H1 (cell line): ENCODE measurements around the gene USH1C. TPM values are rescaled to one million over a fixed set of nuclear protein-coding genes. Genes with fewer than 3 reads are reported as not detected.

ENCODE experiments used
- CTCF ChIA-PET: fragments of 300-600 bp; sonication (Branson Sonifier 250); formaldehyde crosslinking; loops from one replicate; lab custom pipeline; 2021; ENCODE audit not compliant: partially characterized antibody; lab: Charles Lee
- POLR2A ChIA-PET: fragments of 300-600 bp; sonication (Branson Sonifier 250); formaldehyde crosslinking; loops from one replicate; lab custom pipeline; 2021; ENCODE audit warnings: inconsistent platforms; ENCODE audit not compliant: partially characterized antibody; lab: Charles Lee
- DNase-seq, 2 experiments: peaks; one replicate each; pipeline versions ENCODE4 v3.0.0 to v3.0.0-alpha.2; 2010 to 2022; ENCODE audit warnings: low spot score in 2 of 2, low read depth in 1 of 2, mixed read lengths in 1 of 2
- FAIRE-seq: peaks from 2 replicates; lab custom pipeline; 2011; peaks lifted over from hg19 to GRCh38; lab: Jason Lieb, UNC
- H2AFZ ChIP-seq: 2 replicates; pipeline ENCODE4 v1.8.1; 2012; ENCODE audit warnings: low read length, inconsistent platforms
- H2AK5ac ChIP-seq: 2 replicates; pipeline ENCODE4 v1.6.1; 2013; ENCODE audit warnings: low read depth, low read length
- H2BK120ac ChIP-seq: replicated peaks from 2 replicates; pipeline ENCODE3; 2013; ENCODE audit warnings: low read depth, low read length, inconsistent platforms
- H2BK12ac ChIP-seq: 2 replicates; pipeline ENCODE4 v1.6.1; 2013; ENCODE audit warnings: low read depth, low read length
- H2BK15ac ChIP-seq: 2 replicates; pipeline ENCODE4 v1.6.1; 2013; ENCODE audit warnings: low read length
- H2BK20ac ChIP-seq: 2 replicates; pipeline ENCODE4 v1.6.1; 2013; ENCODE audit warnings: low read length
- H2BK5ac ChIP-seq: 2 replicates; pipeline ENCODE4 v1.6.1; 2013; ENCODE audit warnings: low read depth, low read length
- H3K14ac ChIP-seq: 2 replicates; pipeline ENCODE4 v1.6.1; 2013; ENCODE audit warnings: inconsistent platforms; ENCODE audit not compliant: insufficient read length
- H3K18ac ChIP-seq: 2 replicates; pipeline ENCODE4 v1.6.1; 2013; ENCODE audit warnings: low read length; ENCODE audit errors: extremely low read depth
- H3K23ac ChIP-seq: 2 replicates; pipeline ENCODE4 v1.6.1; 2013; ENCODE audit warnings: inconsistent platforms; ENCODE audit not compliant: insufficient read length
- H3K23me2 ChIP-seq: 2 replicates; pipeline ENCODE4 v1.6.1; 2013; ENCODE audit warnings: low read depth, low read length
- H3K27ac ChIP-seq: 2 replicates; pipeline ENCODE4 v1.6.1; 2011; ENCODE audit warnings: low read depth, low read length, inconsistent platforms
- H3K27me3 ChIP-seq, 4 experiments: replicated peaks in 1 of 4; 1 replicate in 1 of 4; 2 replicates in 3 of 4; pipeline versions ENCODE4 v1.6.1 to v1.8.1; 2011 to 2013; ENCODE audit warnings: low read length in 3 of 4, mild to moderate bottlenecking in 3 of 4, inconsistent platforms in 2 of 4, mixed read lengths in 2 of 4, moderate library complexity in 1 of 4; ENCODE audit not compliant: control insufficient read depth in 3 of 4, insufficient read depth in 3 of 4; ENCODE audit errors: extremely low read depth in 1 of 4
- H3K36me3 ChIP-seq, 4 experiments: 2 replicates each; pipeline versions ENCODE4 v1.6.1 to v1.8.1; 2011 to 2013; ENCODE audit warnings: mild to moderate bottlenecking in 4 of 4, low read length in 3 of 4, moderate library complexity in 2 of 4, control low read depth in 1 of 4, inconsistent platforms in 1 of 4; ENCODE audit not compliant: insufficient read depth in 4 of 4, control insufficient read depth in 2 of 4
- H3K4ac ChIP-seq: replicated peaks from 2 replicates; pipeline ENCODE3; 2013; ENCODE audit warnings: low read length, low read depth, mixed read lengths, inconsistent platforms; ENCODE audit not compliant: insufficient read length
- H3K4me1 ChIP-seq, 4 experiments: replicated peaks in 1 of 4; 1 replicate in 1 of 4; 2 replicates in 3 of 4; pipeline versions ENCODE4 v1.6.1 to v1.8.1; 2011 to 2013; ENCODE audit warnings: low read length in 3 of 4, inconsistent platforms in 2 of 4, mixed read lengths in 1 of 4; ENCODE audit not compliant: insufficient read depth in 4 of 4, control insufficient read depth in 3 of 4
- H3K4me2 ChIP-seq, 2 experiments: 2 replicates each; pipeline versions ENCODE4 v1.6.1 to v1.8.1; 2011 to 2013; ENCODE audit warnings: low read depth in 2 of 2, low read length in 2 of 2, control low read depth in 1 of 2, inconsistent platforms in 1 of 2, mild to moderate bottlenecking in 1 of 2; ENCODE audit not compliant: insufficient read depth in 1 of 2
- H3K4me3 ChIP-seq, 4 experiments: fragments of 200-600, 300-600 bp in 1 of 4; sonication (generic), shearing (Covaris generic), sonication (Bioruptor Twin) in 1 of 4; 2 replicates each; pipeline versions ENCODE4 v1.5.1 to v1.8.1; 2011 to 2016; ENCODE audit warnings: low read length in 4 of 4, low read depth in 3 of 4, control low read depth in 2 of 4, inconsistent platforms in 2 of 4, mild to moderate bottlenecking in 2 of 4, mixed read lengths in 1 of 4, moderate library complexity in 1 of 4; ENCODE audit not compliant: insufficient read depth in 2 of 4; ENCODE audit errors: extremely low read depth in 1 of 4
- H3K56ac ChIP-seq: replicated peaks from 2 replicates; pipeline ENCODE3; 2013; ENCODE audit warnings: low read depth, mild to moderate bottlenecking, mixed read lengths, low read length, inconsistent platforms; ENCODE audit not compliant: insufficient read length
- H3K79me1 ChIP-seq: 2 replicates; pipeline ENCODE4 v1.6.1; 2013; ENCODE audit warnings: low read depth, low read length, control low read depth
- H3K79me2 ChIP-seq, 2 experiments: 2 replicates each; pipeline versions ENCODE4 v1.6.1 to v1.8.1; 2012 to 2013; ENCODE audit warnings: low read length in 2 of 2, mild to moderate bottlenecking in 2 of 2, inconsistent platforms in 1 of 2; ENCODE audit not compliant: insufficient read depth in 2 of 2, control insufficient read depth in 1 of 2
- H3K9ac ChIP-seq, 4 experiments: replicated peaks in 1 of 4; 1 replicate in 1 of 4; 2 replicates in 3 of 4; pipeline versions ENCODE4 v1.6.1 to v1.8.1; 2011 to 2013; ENCODE audit warnings: low read depth in 3 of 4, low read length in 3 of 4, control low read depth in 2 of 4, mild to moderate bottlenecking in 2 of 4, moderate library complexity in 2 of 4, inconsistent platforms in 1 of 4; ENCODE audit errors: extremely low read depth in 1 of 4
- H3K9me3 ChIP-seq, 2 experiments: 2 replicates each; pipeline versions ENCODE4 v1.6.1 to v1.8.1; 2012 to 2013; ENCODE audit warnings: mild to moderate bottlenecking in 2 of 2, moderate library complexity in 2 of 2, control low read depth in 1 of 2, inconsistent platforms in 1 of 2, low read depth in 1 of 2, low read length in 1 of 2, mixed read lengths in 1 of 2; ENCODE audit not compliant: insufficient read depth in 2 of 2
- H4K20me1 ChIP-seq, 2 experiments: replicated peaks in 1 of 2; 2 replicates each; pipeline versions ENCODE3 to v1.8.1; 2011 to 2013; ENCODE audit warnings: inconsistent platforms in 2 of 2, low read length in 2 of 2, mild to moderate bottlenecking in 1 of 2; ENCODE audit not compliant: insufficient read depth in 2 of 2, control insufficient read depth in 1 of 2
- H4K5ac ChIP-seq: 2 replicates; pipeline ENCODE4 v1.6.1; 2013; ENCODE audit warnings: low read length, low read depth, mixed read lengths, inconsistent platforms; ENCODE audit not compliant: insufficient read length
- H4K8ac ChIP-seq: 2 replicates; pipeline ENCODE4 v1.8.0; 2013; ENCODE audit warnings: mild to moderate bottlenecking, moderate library complexity, low read length, inconsistent platforms; ENCODE audit not compliant: insufficient read depth; ENCODE audit errors: extremely low read depth
- H4K91ac ChIP-seq: replicated peaks from 2 replicates; pipeline ENCODE3; 2013; ENCODE audit warnings: low read length, mixed read lengths, inconsistent platforms; ENCODE audit not compliant: insufficient read length
- BACH1 ChIP-seq: IDR thresholded peaks from 2 replicates; pipeline ENCODE4 v1.6.1; 2012; ENCODE audit warnings: low read length, improper control_type of control experiment
- WGBS, 2 experiments: shearing (Covaris generic) in 1 of 2; methylation state at CpG; one replicate each; pipeline versions ENCODE4 v1.1.6 to v1.1.7; 2013 to 2015; ENCODE audit warnings: low lambda C conversion rate in 2 of 2, mixed read lengths in 2 of 2, inconsistent platforms in 1 of 2, low coverage in 1 of 2, missing lambda C conversion rate in 1 of 2; ENCODE audit not compliant: insufficient replicate concordance in 2 of 2, insufficient coverage in 1 of 2, insufficient read length in 1 of 2; ENCODE audit errors: extremely low coverage in 1 of 2, missing lambda C conversion rate in 1 of 2; 5-methylcytosine and 5-hydroxymethylcytosine counted together
- polyA plus RNA-seq, 7 experiments: library from polyadenylated mRNA; depleted of rRNA in 3 of 7; stranded (reverse) in 5 of 7; unstranded in 2 of 7; fragments of >200 nt in 5 of 7; fragments of 200-250 nt in 2 of 7; gene quantifications; 1 replicate in 5 of 7; 2 replicates in 1 of 7; 4 replicates in 1 of 7; pipeline versions ENCODE4 v1.2.1 to v1.2.3, GENCODE V29; 2011 to 2013; ENCODE audit warnings: missing spikeins in 2 of 7, mixed read lengths in 2 of 7
- total RNA-seq: library from RNA; stranded (reverse); fragmentation: NEBNext Ultra II Directional; extraction: Animal tissue kit (Norgen Biotek cat#: 25700); gene quantifications from 2 replicates; pipeline ENCODE4 v1.2.1, GENCODE V29; 2021
- TF ChIP-seq, protein P1 (sequence below): IDR thresholded peaks from 2 replicates; pipeline ENCODE4 v1.6.1; 2011; ENCODE audit warnings: low read length, improper control_type of control experiment

Gene USH1C
- total and polyA plus RNA-seq, 2 of the 8 experiments (the other 6 are each of a cell fraction or from before 2014, with no cell fraction given): 1.3 to 1.6 TPM

DNA sequence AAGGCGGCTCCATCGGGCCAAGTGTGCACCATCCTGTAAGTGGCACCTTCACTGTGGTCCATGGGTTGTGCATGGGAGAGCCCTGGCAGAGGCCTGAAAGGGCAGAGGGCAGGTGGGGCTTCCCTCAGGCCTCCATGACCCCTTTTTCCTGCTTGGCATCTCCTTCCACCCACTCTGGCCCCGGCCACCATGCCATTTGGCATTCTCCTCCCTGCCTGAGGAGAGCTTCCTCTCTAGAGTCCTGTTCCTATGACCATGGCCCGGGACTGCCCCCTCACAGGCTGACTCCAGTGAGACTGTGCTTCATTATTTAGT is 7.8 kb upstream of the USH1C start:
- no peaks in the 10 kb centered on the region for H3K9me3 ChIP-seq
- no peak overlapping the region for H4K5ac ChIP-seq
- H3K27me3 ChIP-seq: peaks cover 0 to 8% (median 2%) of the 10 kb centered on the region in 4 experiments; a peak in 2 of 7 replicates
- H2AFZ ChIP-seq: no peak overlapping the region
- no peak overlapping the region for H3K4me2 ChIP-seq
- no peak for DNase-seq
- no peak overlapping the region for H2BK12ac ChIP-seq
- H3K4me1 ChIP-seq: peaks cover 0 to 13% (median 6%) of the 10 kb centered on the region in 4 experiments; a peak in 4 of 7 replicates
- H2BK120ac ChIP-seq: no peak overlapping the region
- no peak overlapping the region for H3K4me3 ChIP-seq
- H4K20me1 ChIP-seq: no peaks in the 10 kb centered on the region
- no peak overlapping the region for H3K18ac ChIP-seq
- POLR2A ChIA-PET: no interaction called here
- H3K36me3 ChIP-seq: no peaks in the 10 kb centered on the region
- H3K79me1 ChIP-seq: no peaks in the 10 kb centered on the region
- no peak overlapping the region for H4K91ac ChIP-seq
- CTCF ChIA-PET: interaction anchor here (0.6 to 9.4 kb wide), 6 partner anchors 9 to 421 kb away, joined by 3 to 98 read pairs (median 4); no protein-coding TSS in a partner anchor
- H3K9ac ChIP-seq: no peak overlapping the region
- H4K8ac ChIP-seq: no peak overlapping the region
- H3K56ac ChIP-seq: no peak overlapping the region
- WGBS, 2 experiments: 95% methylated on average over 3 of the region's 4 CpGs; no CpG with 5 or more reads in 1 of the 2 experiments
- H3K23me2 ChIP-seq: peaks cover 7% of the 10 kb centered on the region; the same call in 1 of the 2 replicates
- TF ChIP-seq, protein P1, sequence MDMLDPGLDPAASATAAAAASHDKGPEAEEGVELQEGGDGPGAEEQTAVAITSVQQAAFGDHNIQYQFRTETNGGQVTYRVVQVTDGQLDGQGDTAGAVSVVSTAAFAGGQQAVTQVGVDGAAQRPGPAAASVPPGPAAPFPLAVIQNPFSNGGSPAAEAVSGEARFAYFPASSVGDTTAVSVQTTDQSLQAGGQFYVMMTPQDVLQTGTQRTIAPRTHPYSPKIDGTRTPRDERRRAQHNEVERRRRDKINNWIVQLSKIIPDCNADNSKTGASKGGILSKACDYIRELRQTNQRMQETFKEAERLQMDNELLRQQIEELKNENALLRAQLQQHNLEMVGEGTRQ: no peak
- TF ChIP-seq BACH1: no peak
- H2BK5ac ChIP-seq: no peak overlapping the region
- no peak for FAIRE-seq
- H2BK15ac ChIP-seq: no peak overlapping the region
- H3K23ac ChIP-seq: no peak overlapping the region
- no peak overlapping the region for H3K27ac ChIP-seq
- H3K4ac ChIP-seq: no peak overlapping the region
- H3K79me2 ChIP-seq: no peaks in the 10 kb centered on the region
- H2BK20ac ChIP-seq: no peak overlapping the region
- H2AK5ac ChIP-seq: no peak overlapping the region
- no peak overlapping the region for H3K14ac ChIP-seq
